D721Med (cell line): ENCODE measurements around the gene NINL.
"Not testable (repeated sequence)": the region's sequence is repeated elsewhere in the genome, so short reads cannot be mapped to it uniquely, and the experiment has no call there.

Experiments
- DNase-seq: peaks from one replicate; pipeline ENCODE4 v3.0.0; 2011; ENCODE audit warnings: low spot score; ENCODE audit not compliant: insufficient read length
- FAIRE-seq: peaks from 2 replicates; lab custom pipeline; 2011; peaks lifted over from hg19 to GRCh38; lab: Jason Lieb, UNC
- TF ChIP-seq, protein P1 (sequence below): IDR thresholded peaks from 2 replicates; pipeline ENCODE4 v1.5.1; 2012; ENCODE audit warnings: mild to moderate bottlenecking, control low read depth; ENCODE audit not compliant: insufficient read depth; ENCODE audit errors: missing control alignments

The NINL gene

GRCh38 chr20:25606094-25606695 is 20.9 kb upstream of the NINL start:
- FAIRE-seq (no peak), DNase-seq (no peak)
- TF ChIP-seq, protein P1, sequence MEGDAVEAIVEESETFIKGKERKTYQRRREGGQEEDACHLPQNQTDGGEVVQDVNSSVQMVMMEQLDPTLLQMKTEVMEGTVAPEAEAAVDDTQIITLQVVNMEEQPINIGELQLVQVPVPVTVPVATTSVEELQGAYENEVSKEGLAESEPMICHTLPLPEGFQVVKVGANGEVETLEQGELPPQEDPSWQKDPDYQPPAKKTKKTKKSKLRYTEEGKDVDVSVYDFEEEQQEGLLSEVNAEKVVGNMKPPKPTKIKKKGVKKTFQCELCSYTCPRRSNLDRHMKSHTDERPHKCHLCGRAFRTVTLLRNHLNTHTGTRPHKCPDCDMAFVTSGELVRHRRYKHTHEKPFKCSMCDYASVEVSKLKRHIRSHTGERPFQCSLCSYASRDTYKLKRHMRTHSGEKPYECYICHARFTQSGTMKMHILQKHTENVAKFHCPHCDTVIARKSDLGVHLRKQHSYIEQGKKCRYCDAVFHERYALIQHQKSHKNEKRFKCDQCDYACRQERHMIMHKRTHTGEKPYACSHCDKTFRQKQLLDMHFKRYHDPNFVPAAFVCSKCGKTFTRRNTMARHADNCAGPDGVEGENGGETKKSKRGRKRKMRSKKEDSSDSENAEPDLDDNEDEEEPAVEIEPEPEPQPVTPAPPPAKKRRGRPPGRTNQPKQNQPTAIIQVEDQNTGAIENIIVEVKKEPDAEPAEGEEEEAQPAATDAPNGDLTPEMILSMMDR = no peak

DNA sequence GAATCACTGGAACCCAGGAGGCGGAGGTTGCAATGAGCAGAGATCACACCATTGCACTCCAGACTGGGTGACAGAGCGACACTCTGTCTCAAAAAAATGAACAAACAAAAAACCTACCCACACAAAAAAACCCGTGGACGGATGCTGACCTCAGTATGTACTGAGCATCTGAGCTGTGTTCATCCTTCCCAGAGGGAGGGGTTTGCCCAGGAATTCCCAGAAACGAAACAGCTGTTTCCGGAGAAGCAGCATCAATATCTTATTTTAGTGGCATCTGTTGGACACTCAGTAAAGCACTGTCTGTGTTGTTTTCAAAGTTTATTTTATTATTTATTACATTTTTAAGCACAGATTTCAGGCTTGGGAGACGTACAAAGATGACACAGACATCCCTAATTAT is 19.8 kb upstream of the NINL start:
- no peak for FAIRE-seq
- no peak for DNase-seq
- TF ChIP-seq, protein P1 = no peak

GRCh38 chr20:25604611-25605010 is 19.3 kb upstream of the NINL start:
- FAIRE-seq = no peak

GRCh38 chr20:25602914-25603309 is 17.6 kb upstream of the NINL start:
- DNase-seq, FAIRE-seq: not testable (repeated sequence)

More at GRCh38 chr20:25604611-25605010, 19.3 kb upstream of the NINL start:
- TF ChIP-seq, protein P1 = no peak
- no peak for DNase-seq

- FAIRE-seq = not testable (repeated sequence)
Observed at GRCh38 chr20:25602191-25602913, 17.0 kb upstream of the NINL start.

DNA sequence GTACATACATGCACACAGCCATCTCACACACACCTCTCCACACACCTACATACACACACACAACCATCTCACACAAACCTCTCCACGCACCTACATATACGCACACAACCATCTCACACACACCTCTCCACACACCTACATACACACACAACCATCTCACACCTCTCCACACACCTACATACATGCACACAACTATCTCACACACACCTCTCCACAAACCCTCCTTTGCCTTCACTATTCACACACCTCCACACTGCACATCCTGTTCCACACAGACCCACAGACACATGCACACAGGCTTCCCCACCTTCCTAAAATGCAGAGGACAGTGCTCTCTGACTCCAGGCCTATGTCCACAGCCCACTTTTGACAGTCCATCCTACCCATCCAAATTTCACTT is 16.3 kb upstream of the NINL start:
- FAIRE-seq (no peak), DNase-seq (no peak)
- TF ChIP-seq, protein P1 = no peak

More at GRCh38 chr20:25602191-25602913, 17.0 kb upstream of the NINL start:
- not testable (repeated sequence) for DNase-seq

GRCh38 chr20:25600632-25601031 is 15.3 kb upstream of the NINL start:
- TF ChIP-seq, protein P1 = no peak
- DNase-seq (no peak), FAIRE-seq (no peak)

DNA sequence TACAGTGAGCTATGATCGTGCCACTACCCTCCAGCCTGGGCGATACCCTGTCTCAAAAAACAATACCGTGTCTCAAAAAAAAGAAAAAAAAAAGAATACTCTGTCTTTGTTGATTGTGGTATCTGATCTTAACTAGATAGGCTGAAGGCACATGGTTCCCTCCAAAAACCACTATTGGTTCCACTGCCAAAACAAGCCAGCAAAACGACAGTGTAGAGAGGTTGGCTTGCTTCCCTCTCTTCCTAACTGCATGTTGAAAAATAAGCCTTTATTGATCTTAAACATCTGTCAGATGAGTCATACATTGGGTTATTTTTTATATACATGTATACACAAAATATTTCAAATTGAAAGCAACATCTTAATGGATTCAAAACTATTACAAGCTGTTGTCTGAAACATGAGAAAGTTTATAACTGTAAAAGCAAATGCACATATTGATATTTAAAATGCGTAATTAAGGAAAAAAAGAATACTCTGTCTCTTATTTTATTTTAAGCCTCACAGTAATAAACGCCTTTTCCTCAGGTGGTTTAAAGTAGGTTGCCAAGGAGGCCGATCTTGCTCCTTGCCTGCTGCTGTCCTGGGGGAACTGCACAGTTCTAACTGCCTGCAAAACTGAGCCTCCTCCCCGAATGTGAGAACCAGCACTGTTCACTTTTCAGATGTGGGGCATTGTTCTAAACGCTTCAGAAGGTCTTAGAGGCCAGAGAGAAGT is 7.0 kb upstream of the NINL start:
- DNase-seq = no peak
- FAIRE-seq = no peak
- TF ChIP-seq, protein P1 = no peak

GRCh38 chr20:25590778-25591177 is 5.4 kb upstream of the NINL start:
- not testable (repeated sequence) for FAIRE-seq

More at GRCh38 chr20:25590778-25591177, 5.4 kb upstream of the NINL start:
- not testable (repeated sequence) for DNase-seq
